Keratinocyte (primary cell): Measurements from ENCODE around the gene MCF2L2. TPM values are rescaled to one million over a fixed set of nuclear protein-coding genes. Genes with fewer than 3 reads are reported as not detected.
"Not testable (repeated sequence)": the region's sequence is repeated elsewhere in the genome, so short reads cannot be mapped to it uniquely, and the experiment has no call there.

Experiments used
- DNase-seq: peaks from one replicate; pipeline ENCODE4 v3.0.0-alpha.2; 2011; ENCODE audit warnings: low read depth, missing footprints, low spot score
- FAIRE-seq: peaks from 2 replicates; lab custom pipeline; 2011; peaks lifted over from hg19 to GRCh38; lab: Jason Lieb, UNC
- H2AFZ ChIP-seq: 2 replicates; pipeline ENCODE4 v1.6.0; 2012; ENCODE audit warnings: low read length, control low read depth, inconsistent platforms; ENCODE audit not compliant: control insufficient read depth
- H3K27ac ChIP-seq: 2 replicates; pipeline ENCODE4 v1.5.1; 2011; ENCODE audit warnings: low read length; ENCODE audit not compliant: control insufficient read depth, insufficient read depth
- H3K27me3 ChIP-seq: 3 replicates; pipeline ENCODE4 v1.6.0; 2011; ENCODE audit warnings: low read length; ENCODE audit not compliant: control insufficient read depth, insufficient read depth; ENCODE audit errors: extremely low read depth
- H3K36me3 ChIP-seq, 2 experiments: 2 replicates in 1 of 2; 3 replicates in 1 of 2; pipeline ENCODE4 v1.5.1; 2011; ENCODE audit warnings: low read length in 2 of 2, mild to moderate bottlenecking in 1 of 2; ENCODE audit not compliant: control insufficient read depth in 2 of 2, insufficient read depth in 2 of 2; ENCODE audit errors: extremely low read depth in 1 of 2
- H3K4me1 ChIP-seq: 3 replicates; pipeline ENCODE4 v1.5.1; 2011; ENCODE audit warnings: low read length; ENCODE audit not compliant: control insufficient read depth, insufficient read depth; ENCODE audit errors: extremely low read depth
- H3K4me2 ChIP-seq: 3 replicates; pipeline ENCODE4 v1.6.0; 2011; ENCODE audit warnings: low read depth, low read length; ENCODE audit not compliant: control insufficient read depth, insufficient read depth; ENCODE audit errors: extremely low read depth
- H3K4me3 ChIP-seq, 3 experiments: fragments of 200-600 bp in 1 of 3; sonication (generic) in 1 of 3; 2 replicates in 2 of 3; 3 replicates in 1 of 3; pipeline ENCODE4 v1.5.1; 2011 to 2016; ENCODE audit warnings: low read length in 3 of 3, mild to moderate bottlenecking in 3 of 3, control low read depth in 2 of 3, inconsistent platforms in 1 of 3, low read depth in 1 of 3, mixed read lengths in 1 of 3, mixed run types in 1 of 3, moderate library complexity in 1 of 3; ENCODE audit not compliant: control insufficient read depth in 2 of 3, insufficient read depth in 2 of 3; ENCODE audit errors: extremely low read depth in 1 of 3
- H3K79me2 ChIP-seq: 2 replicates; pipeline ENCODE4 v1.6.0; 2012; ENCODE audit warnings: low read length; ENCODE audit not compliant: control insufficient read depth, insufficient read depth
- H3K9ac ChIP-seq: 3 replicates; pipeline ENCODE4 v1.6.0; 2011; ENCODE audit warnings: low read length; ENCODE audit not compliant: control insufficient read depth, insufficient read depth; ENCODE audit errors: extremely low read depth
- H3K9me1 ChIP-seq: 3 replicates; pipeline ENCODE4 v1.6.0; 2011; ENCODE audit warnings: low read length; ENCODE audit not compliant: control insufficient read depth, insufficient read depth; ENCODE audit errors: extremely low read depth
- H3K9me3 ChIP-seq: 2 replicates; pipeline ENCODE4 v1.5.1; 2012; ENCODE audit warnings: low read depth, low read length; ENCODE audit not compliant: control insufficient read depth
- H4K20me1 ChIP-seq: 3 replicates; pipeline ENCODE4 v1.6.0; 2011; ENCODE audit warnings: low read length; ENCODE audit not compliant: control insufficient read depth, insufficient read depth; ENCODE audit errors: extremely low read depth
- CTCF ChIP-seq, 3 experiments: IDR thresholded peaks in 1 of 3; conservative IDR thresholded peaks in 1 of 3; optimal IDR thresholded peaks in 1 of 3; 2 replicates in 2 of 3; 3 replicates in 1 of 3; pipeline versions ENCODE3 to v1.5.1; 2011; ENCODE audit warnings: low read length in 3 of 3, mild to moderate bottlenecking in 3 of 3, moderate library complexity in 2 of 3, control low read depth in 1 of 3, inconsistent platforms in 1 of 3; ENCODE audit not compliant: insufficient read depth in 2 of 3; ENCODE audit errors: extremely low read depth in 1 of 3
- EZH2 ChIP-seq: IDR thresholded peaks from one replicate; pipeline ENCODE4 v1.6.1; 2012; ENCODE audit warnings: inconsistent platforms, mild to moderate bottlenecking, low read length, moderate library complexity
- dilution Hi-C: fragments of 300-500 bp; cut with MboI; formaldehyde crosslinking; loops from one replicate; pipeline ENCODE4 v1.7.0; 2020; ENCODE audit warnings: low sequenced_read_pairs; ENCODE audit not compliant: extremely low pct_ligation_motif_present
- polyA minus RNA-seq, 3 experiments: library from RNA; depleted of rRNA, polyadenylated mRNA; stranded (reverse); fragments of >200 nt; gene quantifications; 1 replicate in 1 of 3; 2 replicates in 1 of 3; 3 replicates in 1 of 3; pipeline ENCODE4 v1.2.3, GENCODE V29; 2011
- polyA plus RNA-seq, 5 experiments: library from polyadenylated mRNA; depleted of rRNA in 3 of 5; stranded (reverse) in 3 of 5; stranded (forward) in 1 of 5; unstranded in 1 of 5; fragments of >200 nt; gene quantifications; 1 replicate in 1 of 5; 2 replicates in 3 of 5; 3 replicates in 1 of 5; pipeline versions ENCODE4 v1.2.1 to v1.2.3, GENCODE V29; 2011 to 2012; ENCODE audit warnings: missing spikeins in 2 of 5, low read depth in 1 of 5, low replicate concordance in 1 of 5

The MCF2L2 gene
- 0.04 to 0.26 TPM (median 0.05 TPM) in 3 replicates for polyA plus RNA-seq
- polyA plus RNA-seq (2011; ENCODE audit: low read depth): 0.50 TPM
- 0.17 and 0.22 TPM in 2 replicates for polyA plus RNA-seq (2011; cell fraction: cytosol; rRNA removed)
- 0.29 and 0.55 TPM in 2 replicates for polyA plus RNA-seq (2011; cell fraction: nucleus; rRNA removed)
- polyA plus RNA-seq (2012; ENCODE audit: low replicate concordance): 0.11 and 1.1 TPM in 2 replicates
- polyA minus RNA-seq: 0.38 to 1.1 TPM (median 0.46 TPM) in 3 replicates
- not detected for polyA minus RNA-seq (2011; cell fraction: cytosol; rRNA and poly(A)+ RNA removed)
- 0.21 and 0.31 TPM in 2 replicates for polyA minus RNA-seq (2011; cell fraction: nucleus; rRNA and poly(A)+ RNA removed)

GRCh38 chr3:183428447-183429211 is at the start of gene MCF2L2:
Gene MCF2L2 (minus strand): TSS chr3:183428619. CDS start chr3:183427977, 642 bp downstream.
- Histone ChIP-seq H3K9ac (peak within 1 kb of the TSS; percentile 3), H3K4me3 (peak within 1 kb of the TSS; percentile 46 to 70 (median 67)), H4K20me1 (no peaks in the 10 kb centered on the region), H3K79me2 (no peaks in the 10 kb centered on the region), H3K9me1 (no peaks in the 10 kb centered on the region), H3K36me3 (no peaks in the 10 kb centered on the region), H2AFZ (peak within 1 kb of the TSS; percentile 70), H3K9me3 (no peaks in the 10 kb centered on the region), H3K4me1 (peaks cover 7% of the 10 kb centered on the region), H3K27me3 (peaks cover 35% of the 10 kb centered on the region), H3K27ac (no peak within 1 kb of the TSS), H3K4me2 (peak within 1 kb of the TSS; percentile 83)
- no peak for DNase-seq
- dilution Hi-C loops: no loop called here
- FAIRE-seq: no peak
- TF ChIP-seq EZH2 (peak; percentile 78), CTCF (optimal IDR thresholded peaks at IDR 0.05 in 1 of 3, IDR thresholded peaks at IDR 0.05 in 1 of 3, conservative IDR thresholded peaks at IDR 0.05 in 1 of 3; ENCODE audit: extremely low read depth in 1 of 3, insufficient read depth in 2 of 3, low read length in 3 of 3) (no peak)

GRCh38 chr3:183477801-183478456 is 49.5 kb upstream of the MCF2L2 start:
- H3K27me3 ChIP-seq: no peaks in the 10 kb centered on the region
- H3K4me3 ChIP-seq: no peak overlapping the region
- H4K20me1 ChIP-seq: no peaks in the 10 kb centered on the region
- peaks cover 33% of the 10 kb centered on the region for H3K4me1 ChIP-seq
- no peaks in the 10 kb centered on the region for H3K36me3 ChIP-seq
- no peak overlapping the region for H2AFZ ChIP-seq
- no peaks in the 10 kb centered on the region for H3K9me1 ChIP-seq
- no peak for DNase-seq
- H3K79me2 ChIP-seq: no peaks in the 10 kb centered on the region
- TF ChIP-seq EZH2 (no peak), CTCF (optimal IDR thresholded peaks at IDR 0.05 in 1 of 3, IDR thresholded peaks at IDR 0.05 in 1 of 3, conservative IDR thresholded peaks at IDR 0.05 in 1 of 3; ENCODE audit: extremely low read depth in 1 of 3, insufficient read depth in 2 of 3, low read length in 3 of 3) (no peak)
- no peak overlapping the region for H3K9ac ChIP-seq
- no peak overlapping the region for H3K27ac ChIP-seq
- peak; percentile 62 for FAIRE-seq
- dilution Hi-C loops: no loop called here
- H3K4me2 ChIP-seq: peak overlapping the region; percentile 35
- no peaks in the 10 kb centered on the region for H3K9me3 ChIP-seq

- H3K9me3 ChIP-seq, H3K36me3 ChIP-seq, H3K4me2 ChIP-seq, H3K4me3 ChIP-seq, H3K27me3 ChIP-seq, dilution Hi-C loops, DNase-seq, H3K79me2 ChIP-seq, FAIRE-seq, H2AFZ ChIP-seq, H4K20me1 ChIP-seq, H3K9ac ChIP-seq, H3K27ac ChIP-seq, H3K9me1 ChIP-seq: not testable (repeated sequence)
- peaks cover 21% of the 10 kb centered on the region for H3K4me1 ChIP-seq
Measured at GRCh38 chr3:183475764-183476162, 47.3 kb upstream of the MCF2L2 start.
